HepG2 (cell line): Measurements from ENCODE around the gene MSMP. TPM values are rescaled to one million over a fixed set of nuclear protein-coding genes. Genes with fewer than 3 reads are reported as not detected.

ENCODE experiments used
- ELF1 ChIP-seq: sonication (generic); formaldehyde crosslinking; IDR thresholded peaks from 2 replicates; pipeline ENCODE4 v1.4.0; 2020; ENCODE audit warnings: missing genetic modification reagents
- GPN1 ChIP-seq: sonication (generic); formaldehyde crosslinking; IDR thresholded peaks from 2 replicates; pipeline ENCODE4 v1.5.1; 2020; ENCODE audit warnings: missing genetic modification reagents, borderline replicate concordance
- KDM5B ChIP-seq: sonication (generic); formaldehyde crosslinking; IDR thresholded peaks from 2 replicates; pipeline ENCODE4 v1.4.0; 2020; ENCODE audit warnings: missing genetic modification reagents, mild to moderate bottlenecking, borderline replicate concordance
- MAFK ChIP-seq, 2 experiments: IDR thresholded peaks in 1 of 2; conservative IDR thresholded peaks in 1 of 2; 2 replicates each; pipeline ENCODE4 v1.6.1; 2011; ENCODE audit warnings: improper control_type of control experiment in 2 of 2, low read length in 2 of 2
- MXI1 ChIP-seq: IDR thresholded peaks from 3 replicates; pipeline ENCODE4 v1.6.1; 2012; ENCODE audit warnings: low read depth, low read length, inconsistent platforms, borderline replicate concordance
- PAF1 ChIP-seq: IDR thresholded peaks from 2 replicates; pipeline ENCODE4 v1.6.1; 2016; ENCODE audit warnings: missing genetic modification reagents, missing compliant biosample characterization
- PHF5A ChIP-seq: IDR thresholded peaks from one replicate; pipeline ENCODE4 v1.6.1; 2018; ENCODE audit warnings: low read depth, missing genetic modification reagents; ENCODE audit not compliant: unreplicated experiment
- SALL1 ChIP-seq: sonication (generic); formaldehyde crosslinking; IDR thresholded peaks from 2 replicates; pipeline ENCODE4 v1.8.0; 2022; ENCODE audit warnings: mild to moderate bottlenecking, missing genetic modification reagents
- TAF1 ChIP-seq: sonication (generic); formaldehyde crosslinking; IDR thresholded peaks from 2 replicates; pipeline ENCODE4 v1.4.0; 2020; ENCODE audit warnings: missing genetic modification reagents
- ZBTB7B ChIP-seq: sonication (generic); formaldehyde crosslinking; IDR thresholded peaks from 2 replicates; pipeline ENCODE4 v1.4.0; 2020; ENCODE audit warnings: missing genetic modification reagents
- ZMYM2 ChIP-seq: sonication (generic); formaldehyde crosslinking; IDR thresholded peaks from 2 replicates; pipeline ENCODE4 v1.8.0; 2022; ENCODE audit warnings: mild to moderate bottlenecking, missing genetic modification reagents
- ZNF20 ChIP-seq: sonication (generic); formaldehyde crosslinking; IDR thresholded peaks from 2 replicates; pipeline ENCODE4 v1.4.0; 2020; ENCODE audit warnings: mild to moderate bottlenecking, moderate library complexity, missing genetic modification reagents
- ZNF670 ChIP-seq: sonication (generic); formaldehyde crosslinking; IDR thresholded peaks from 2 replicates; pipeline ENCODE4 v1.8.0; 2022; ENCODE audit warnings: mild to moderate bottlenecking, missing genetic modification reagents, borderline replicate concordance
- ZNF816 ChIP-seq: sonication (generic); formaldehyde crosslinking; IDR thresholded peaks from 2 replicates; pipeline ENCODE4 v1.8.0; 2022; ENCODE audit warnings: missing genetic modification reagents, mild to moderate bottlenecking, borderline replicate concordance
- ZSCAN12 ChIP-seq: sonication (generic); formaldehyde crosslinking; IDR thresholded peaks from 2 replicates; pipeline ENCODE4 v1.9.0; 2021; ENCODE audit warnings: mild to moderate bottlenecking, missing genetic modification reagents
- polyA plus RNA-seq, 8 experiments: library from polyadenylated mRNA; depleted of rRNA in 3 of 8; stranded (reverse) in 7 of 8; unstranded in 1 of 8; fragments of >200 nt; fragmentation: Illumina TruSeq in 4 of 8; extraction: Trizol in 4 of 8; gene quantifications; 2 replicates each; pipeline versions ENCODE4 v1.2.1 to v1.2.3, GENCODE V29; 2011 to 2016; ENCODE audit warnings: low read depth in 4 of 8, missing spikeins in 1 of 8, mixed read lengths in 1 of 8; ENCODE audit not compliant: insufficient read depth in 1 of 8
- total RNA-seq, 5 experiments: library from RNA; depleted of rRNA; stranded (reverse); fragments of >200 nt; fragmentation: Illumina TruSeq; extraction: Trizol; gene quantifications; 2 replicates each; pipeline ENCODE4 v1.2.3, GENCODE V29; 2016; ENCODE audit warnings: low read depth in 1 of 5
- TF ChIP-seq, protein P1 (sequence below): IDR thresholded peaks from 2 replicates; pipeline ENCODE4 v1.4.0; 2020; ENCODE audit warnings: mild to moderate bottlenecking, missing genetic modification reagents
- TF ChIP-seq, protein P2 (sequence below): sonication (generic); formaldehyde crosslinking; IDR thresholded peaks from 2 replicates; pipeline ENCODE4 v1.5.1; 2020; ENCODE audit warnings: mild to moderate bottlenecking, missing genetic modification reagents, moderate library complexity
- TF ChIP-seq, protein P3 (sequence below): sonication (generic); formaldehyde crosslinking; IDR thresholded peaks from 2 replicates; pipeline ENCODE4; 2020; ENCODE audit warnings: missing genetic modification reagents, mild to moderate bottlenecking, borderline replicate concordance

MSMP gene
- total and polyA plus RNA-seq, 2 of the 13 experiments (the other 11 are each of a cell fraction or from before 2014, with no cell fraction given) = 0.24 to 0.46 TPM

DNA sequence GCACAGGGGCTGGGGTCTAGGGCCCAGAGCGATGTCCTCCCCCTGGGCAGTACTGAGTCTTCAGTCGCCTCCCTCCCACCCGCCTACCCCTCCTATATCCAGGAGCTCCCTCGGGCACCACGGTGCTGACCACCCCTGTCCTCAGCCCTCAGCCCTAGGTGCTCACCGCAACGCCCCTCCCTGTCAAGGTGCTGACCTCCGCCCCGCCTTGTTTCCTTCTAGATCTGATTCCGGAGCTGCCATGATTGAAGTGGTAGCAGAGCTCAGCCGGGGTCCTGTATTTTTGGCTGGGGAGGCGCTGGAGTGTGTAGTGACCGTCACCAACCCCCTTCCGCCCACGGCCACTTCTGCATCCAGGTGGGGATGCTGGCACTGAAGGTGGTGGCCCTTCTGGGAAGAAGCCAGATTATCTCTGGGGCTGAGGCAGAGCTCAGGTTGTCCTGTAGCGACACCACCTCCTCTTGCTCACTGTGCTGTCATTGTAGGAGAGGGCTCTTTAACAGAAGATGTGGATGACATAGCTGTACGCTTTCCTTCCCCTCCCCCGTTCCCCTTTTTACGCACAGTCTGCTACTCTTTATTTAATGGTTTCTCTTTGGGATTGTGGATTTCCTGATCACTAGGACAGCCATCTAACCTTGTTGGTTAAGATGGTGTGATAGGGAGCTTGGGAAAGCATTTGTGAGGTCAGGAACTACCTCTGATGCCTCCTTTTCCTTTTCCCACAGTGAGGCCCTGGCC, 4.4 kb downstream of the MSMP start (continued):
- TF ChIP-seq, protein P1, sequence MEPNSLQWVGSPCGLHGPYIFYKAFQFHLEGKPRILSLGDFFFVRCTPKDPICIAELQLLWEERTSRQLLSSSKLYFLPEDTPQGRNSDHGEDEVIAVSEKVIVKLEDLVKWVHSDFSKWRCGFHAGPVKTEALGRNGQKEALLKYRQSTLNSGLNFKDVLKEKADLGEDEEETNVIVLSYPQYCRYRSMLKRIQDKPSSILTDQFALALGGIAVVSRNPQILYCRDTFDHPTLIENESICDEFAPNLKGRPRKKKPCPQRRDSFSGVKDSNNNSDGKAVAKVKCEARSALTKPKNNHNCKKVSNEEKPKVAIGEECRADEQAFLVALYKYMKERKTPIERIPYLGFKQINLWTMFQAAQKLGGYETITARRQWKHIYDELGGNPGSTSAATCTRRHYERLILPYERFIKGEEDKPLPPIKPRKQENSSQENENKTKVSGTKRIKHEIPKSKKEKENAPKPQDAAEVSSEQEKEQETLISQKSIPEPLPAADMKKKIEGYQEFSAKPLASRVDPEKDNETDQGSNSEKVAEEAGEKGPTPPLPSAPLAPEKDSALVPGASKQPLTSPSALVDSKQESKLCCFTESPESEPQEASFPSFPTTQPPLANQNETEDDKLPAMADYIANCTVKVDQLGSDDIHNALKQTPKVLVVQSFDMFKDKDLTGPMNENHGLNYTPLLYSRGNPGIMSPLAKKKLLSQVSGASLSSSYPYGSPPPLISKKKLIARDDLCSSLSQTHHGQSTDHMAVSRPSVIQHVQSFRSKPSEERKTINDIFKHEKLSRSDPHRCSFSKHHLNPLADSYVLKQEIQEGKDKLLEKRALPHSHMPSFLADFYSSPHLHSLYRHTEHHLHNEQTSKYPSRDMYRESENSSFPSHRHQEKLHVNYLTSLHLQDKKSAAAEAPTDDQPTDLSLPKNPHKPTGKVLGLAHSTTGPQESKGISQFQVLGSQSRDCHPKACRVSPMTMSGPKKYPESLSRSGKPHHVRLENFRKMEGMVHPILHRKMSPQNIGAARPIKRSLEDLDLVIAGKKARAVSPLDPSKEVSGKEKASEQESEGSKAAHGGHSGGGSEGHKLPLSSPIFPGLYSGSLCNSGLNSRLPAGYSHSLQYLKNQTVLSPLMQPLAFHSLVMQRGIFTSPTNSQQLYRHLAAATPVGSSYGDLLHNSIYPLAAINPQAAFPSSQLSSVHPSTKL (CRISPR knock-in tag) = no peak
- TF ChIP-seq PHF5A (CRISPR knock-in tag) = no peak
- TF ChIP-seq PAF1 (CRISPR knock-in tag) = no peak
- TF ChIP-seq ZBTB7B (CRISPR knock-in tag) = no peak
- peak; percentile 52; the same call in 1 of the 2 replicates for TF ChIP-seq SALL1 (CRISPR knock-in tag)
- TF ChIP-seq, protein P2, sequence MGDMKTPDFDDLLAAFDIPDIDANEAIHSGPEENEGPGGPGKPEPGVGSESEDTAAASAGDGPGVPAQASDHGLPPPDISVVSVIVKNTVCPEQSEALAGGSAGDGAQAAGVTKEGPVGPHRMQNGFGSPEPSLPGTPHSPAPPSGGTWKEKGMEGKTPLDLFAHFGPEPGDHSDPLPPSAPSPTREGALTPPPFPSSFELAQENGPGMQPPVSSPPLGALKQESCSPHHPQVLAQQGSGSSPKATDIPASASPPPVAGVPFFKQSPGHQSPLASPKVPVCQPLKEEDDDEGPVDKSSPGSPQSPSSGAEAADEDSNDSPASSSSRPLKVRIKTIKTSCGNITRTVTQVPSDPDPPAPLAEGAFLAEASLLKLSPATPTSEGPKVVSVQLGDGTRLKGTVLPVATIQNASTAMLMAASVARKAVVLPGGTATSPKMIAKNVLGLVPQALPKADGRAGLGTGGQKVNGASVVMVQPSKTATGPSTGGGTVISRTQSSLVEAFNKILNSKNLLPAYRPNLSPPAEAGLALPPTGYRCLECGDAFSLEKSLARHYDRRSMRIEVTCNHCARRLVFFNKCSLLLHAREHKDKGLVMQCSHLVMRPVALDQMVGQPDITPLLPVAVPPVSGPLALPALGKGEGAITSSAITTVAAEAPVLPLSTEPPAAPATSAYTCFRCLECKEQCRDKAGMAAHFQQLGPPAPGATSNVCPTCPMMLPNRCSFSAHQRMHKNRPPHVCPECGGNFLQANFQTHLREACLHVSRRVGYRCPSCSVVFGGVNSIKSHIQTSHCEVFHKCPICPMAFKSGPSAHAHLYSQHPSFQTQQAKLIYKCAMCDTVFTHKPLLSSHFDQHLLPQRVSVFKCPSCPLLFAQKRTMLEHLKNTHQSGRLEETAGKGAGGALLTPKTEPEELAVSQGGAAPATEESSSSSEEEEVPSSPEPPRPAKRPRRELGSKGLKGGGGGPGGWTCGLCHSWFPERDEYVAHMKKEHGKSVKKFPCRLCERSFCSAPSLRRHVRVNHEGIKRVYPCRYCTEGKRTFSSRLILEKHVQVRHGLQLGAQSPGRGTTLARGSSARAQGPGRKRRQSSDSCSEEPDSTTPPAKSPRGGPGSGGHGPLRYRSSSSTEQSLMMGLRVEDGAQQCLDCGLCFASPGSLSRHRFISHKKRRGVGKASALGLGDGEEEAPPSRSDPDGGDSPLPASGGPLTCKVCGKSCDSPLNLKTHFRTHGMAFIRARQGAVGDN (CRISPR knock-in tag) = peak; percentile 58
- no peak for TF ChIP-seq ZNF670 (CRISPR knock-in tag)
- no peak for TF ChIP-seq GPN1
- no peak for TF ChIP-seq ZNF816
- TF ChIP-seq ELF1 (CRISPR knock-in tag) = no peak
- no peak for TF ChIP-seq TAF1 (CRISPR knock-in tag)
- no peak for TF ChIP-seq MXI1
- TF ChIP-seq KDM5B = no peak
- no peak for TF ChIP-seq ZSCAN12 (CRISPR knock-in tag)
- TF ChIP-seq ZNF20 (CRISPR knock-in tag) = no peak
- TF ChIP-seq MAFK (conservative IDR thresholded peaks at IDR 0.05 in 1 of 2, IDR thresholded peaks at IDR 0.05 in 1 of 2; ENCODE audit: low read length in 2 of 2) = no peak
- no peak for TF ChIP-seq ZMYM2 (CRISPR knock-in tag)
- TF ChIP-seq, protein P3, sequence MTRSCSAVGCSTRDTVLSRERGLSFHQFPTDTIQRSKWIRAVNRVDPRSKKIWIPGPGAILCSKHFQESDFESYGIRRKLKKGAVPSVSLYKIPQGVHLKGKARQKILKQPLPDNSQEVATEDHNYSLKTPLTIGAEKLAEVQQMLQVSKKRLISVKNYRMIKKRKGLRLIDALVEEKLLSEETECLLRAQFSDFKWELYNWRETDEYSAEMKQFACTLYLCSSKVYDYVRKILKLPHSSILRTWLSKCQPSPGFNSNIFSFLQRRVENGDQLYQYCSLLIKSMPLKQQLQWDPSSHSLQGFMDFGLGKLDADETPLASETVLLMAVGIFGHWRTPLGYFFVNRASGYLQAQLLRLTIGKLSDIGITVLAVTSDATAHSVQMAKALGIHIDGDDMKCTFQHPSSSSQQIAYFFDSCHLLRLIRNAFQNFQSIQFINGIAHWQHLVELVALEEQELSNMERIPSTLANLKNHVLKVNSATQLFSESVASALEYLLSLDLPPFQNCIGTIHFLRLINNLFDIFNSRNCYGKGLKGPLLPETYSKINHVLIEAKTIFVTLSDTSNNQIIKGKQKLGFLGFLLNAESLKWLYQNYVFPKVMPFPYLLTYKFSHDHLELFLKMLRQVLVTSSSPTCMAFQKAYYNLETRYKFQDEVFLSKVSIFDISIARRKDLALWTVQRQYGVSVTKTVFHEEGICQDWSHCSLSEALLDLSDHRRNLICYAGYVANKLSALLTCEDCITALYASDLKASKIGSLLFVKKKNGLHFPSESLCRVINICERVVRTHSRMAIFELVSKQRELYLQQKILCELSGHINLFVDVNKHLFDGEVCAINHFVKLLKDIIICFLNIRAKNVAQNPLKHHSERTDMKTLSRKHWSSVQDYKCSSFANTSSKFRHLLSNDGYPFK (CRISPR knock-in tag) = 0 out of 2 replicates have a peak, but pooled peaks have one; percentile 35
